Endometrial microvascular endothelial cells (primary cell): ENCODE measurements around the gene GPX8. TPM values are rescaled to one million over a fixed set of nuclear protein-coding genes. Genes with fewer than 3 reads are reported as not detected.

ENCODE experiments used
- in situ Hi-C: cut with HindIII; loops from 2 replicates; pipeline ENCODE4 v1.10.0; 2017; ENCODE audit warnings: low sequenced_read_pairs, low pct_unique_long_range_greater_than_20kb; ENCODE audit errors: inconsistent ontology term
- total RNA-seq: library from RNA; depleted of rRNA; stranded (reverse); fragments of >200 nt; gene quantifications from one replicate; pipeline ENCODE4 v1.2.3, GENCODE V29; 2015; ENCODE audit errors: inconsistent ontology term

The GPX8 gene
- total RNA-seq, 1 donor from 2014 or later, result 70.5 TPM

DNA sequence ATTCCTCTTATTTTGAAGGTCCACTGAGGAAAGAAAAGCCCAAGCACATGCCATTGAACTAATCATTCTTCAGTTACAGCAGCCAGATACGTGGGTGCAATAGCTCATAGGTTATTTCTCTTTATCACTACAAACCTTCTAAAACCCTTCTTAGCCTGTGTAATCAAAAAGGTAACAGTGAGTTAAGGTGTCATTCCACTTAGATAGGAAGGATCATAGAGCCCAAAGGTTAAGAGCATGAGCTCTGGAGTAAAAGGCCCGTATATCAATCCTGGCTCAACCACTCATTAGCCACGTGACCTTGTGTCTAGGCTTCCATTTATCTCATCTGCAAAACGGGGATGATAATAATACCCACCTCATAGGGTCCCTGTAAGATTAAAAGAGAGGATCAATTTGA is 2.7 kb downstream of the GPX8 start:
- in situ Hi-C loops, result no loop called here

DNA sequence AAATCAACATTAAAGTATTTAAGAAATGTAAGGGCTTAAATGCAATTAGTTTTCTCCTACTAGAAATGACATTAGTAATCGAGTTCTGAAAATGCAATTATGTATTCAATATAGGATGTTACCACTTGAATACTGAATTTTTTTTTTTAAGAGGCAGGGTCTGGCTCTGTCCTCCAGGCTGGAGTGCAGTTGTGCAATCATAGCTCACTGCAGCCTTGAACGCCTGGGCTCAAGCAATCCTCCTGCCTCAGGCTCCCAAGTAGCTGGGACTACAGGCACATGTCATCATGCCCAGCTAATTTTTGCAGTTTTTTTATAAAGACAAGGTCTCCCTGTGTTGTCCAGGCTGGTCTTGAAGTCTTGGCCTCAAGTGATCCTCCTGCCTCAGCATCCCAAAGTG is 11.5 kb downstream of the GPX8 start:
- in situ Hi-C loops, result no loop called here

- in situ Hi-C loops, result no loop called here
Measured at GRCh38 chr5:55172051-55172899, 12.3 kb downstream of the GPX8 start.

GRCh38 chr5:55172937-55173686 is 13.1 kb downstream of the GPX8 start, which contains the start of gene CDC20B:
Gene CDC20B, minus strand, starts transcription at chr5:55173177. Its CDS starts 177 bp downstream, at chr5:55173000.
- in situ Hi-C loops, result no loop called here

GRCh38 chr5:55173687-55174230 is 13.8 kb downstream of the GPX8 start:
- in situ Hi-C loops, result no loop called here

DNA sequence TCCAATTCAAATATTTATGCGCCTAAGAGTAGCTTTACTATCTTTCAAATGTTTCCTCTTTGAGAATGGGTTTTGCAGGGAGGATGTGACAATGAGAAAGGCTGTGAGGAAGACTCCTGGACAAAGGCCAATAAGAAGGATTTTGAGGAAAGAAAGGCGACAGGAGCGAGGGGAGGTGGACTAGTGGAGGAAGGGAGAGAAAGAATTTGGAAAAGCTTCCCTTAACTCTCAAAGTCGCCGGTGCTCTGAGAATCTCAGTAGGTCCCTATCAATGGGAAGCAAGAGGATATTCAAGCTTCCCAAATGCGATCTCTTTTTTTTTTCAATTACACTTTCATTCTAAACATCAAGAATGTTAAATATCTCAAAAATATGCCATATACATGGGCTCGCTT is 15.8 kb downstream of the GPX8 start:
- in situ Hi-C loops, result no loop called here

DNA sequence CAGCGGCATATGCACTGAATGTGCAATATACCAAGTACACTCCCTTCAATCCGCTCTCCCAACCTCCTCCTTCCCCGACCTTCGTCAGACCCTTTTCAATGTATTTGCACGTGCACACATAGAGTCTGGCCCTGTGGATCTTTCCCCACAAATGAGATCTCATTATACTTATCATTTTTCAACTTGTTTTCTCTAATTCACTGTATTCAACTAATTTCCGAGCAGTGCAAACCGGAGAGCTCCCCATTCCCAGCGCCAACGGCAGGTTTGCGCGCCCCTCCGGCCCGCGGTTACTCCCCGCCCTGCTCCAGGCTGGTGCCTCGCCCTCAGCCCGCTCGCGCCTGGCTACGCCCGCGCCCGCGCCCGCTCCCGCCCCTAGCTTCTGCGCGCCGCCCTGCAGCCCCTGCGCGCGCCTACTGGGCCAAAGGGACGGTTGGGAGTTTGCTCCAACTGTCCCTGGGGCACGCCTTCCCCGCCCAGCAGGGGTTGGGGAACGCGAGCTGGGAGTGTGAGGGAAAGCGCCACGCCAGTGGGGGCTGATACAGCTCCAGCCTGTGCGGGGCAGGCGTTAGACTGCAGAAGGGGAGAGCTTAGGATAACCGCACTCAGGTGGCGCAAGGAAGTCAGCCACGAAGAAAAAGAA is 16.3 kb downstream of the GPX8 start:
- in situ Hi-C loops, result no loop called here

- in situ Hi-C loops, result no loop called here
Measured at GRCh38 chr5:55177078-55177477, 17.1 kb downstream of the GPX8 start.

GRCh38 chr5:55180016-55180415 is 20.0 kb downstream of the GPX8 start:
- in situ Hi-C loops, result loop anchor here (10.0 kb wide), 1 partner anchor 55 kb away; the partner anchor contains the start of gene CCNO

- in situ Hi-C loops, result loop anchor here (10.0 kb wide), 1 partner anchor 47 kb away; the partner anchor contains the start of gene CCNO
Measured at GRCh38 chr5:55187370-55187769, 27.4 kb downstream of the GPX8 start.

DNA sequence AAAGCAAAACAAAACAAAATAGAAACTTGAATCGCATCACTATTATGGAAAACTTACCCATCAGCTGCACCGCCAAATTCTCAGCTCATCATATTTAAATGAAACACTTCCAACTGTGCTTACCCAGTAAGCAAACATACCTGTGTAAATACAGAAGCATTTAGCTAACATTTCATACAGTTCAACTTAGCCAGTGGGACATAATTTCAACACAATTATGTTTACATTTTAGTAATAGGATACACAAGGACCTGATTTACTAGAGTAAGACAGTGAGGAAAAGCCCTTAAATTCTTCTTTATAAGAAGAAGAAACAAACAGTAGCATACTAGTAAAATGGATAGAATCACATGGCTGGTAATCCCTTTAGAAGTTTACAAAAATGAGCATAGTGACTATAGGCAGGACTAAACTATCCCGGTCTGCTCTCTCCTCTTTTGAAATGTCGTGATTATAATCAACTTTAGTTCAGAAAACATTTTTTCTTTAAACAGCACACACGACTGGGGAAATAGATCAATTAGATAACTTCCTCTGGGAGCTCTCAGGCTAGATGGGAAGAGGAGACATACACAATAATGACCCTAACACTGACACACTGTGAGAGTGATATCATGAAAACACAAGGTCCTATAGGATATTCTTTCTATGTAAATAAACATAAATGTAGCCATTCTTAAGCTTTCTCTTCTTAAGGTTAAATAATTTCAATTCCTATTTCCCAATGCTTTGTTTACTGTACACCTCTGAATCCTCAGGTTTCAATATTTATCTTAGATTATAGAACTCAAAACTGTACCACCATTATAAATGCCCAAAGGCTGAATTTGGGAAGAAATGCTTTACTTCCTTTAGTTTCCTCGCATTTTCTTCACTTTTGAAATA is 28.9 kb downstream of the GPX8 start:
- in situ Hi-C loops, result loop anchor here (10.0 kb wide), 1 partner anchor 46 kb away; the partner anchor contains the start of gene CCNO

DNA sequence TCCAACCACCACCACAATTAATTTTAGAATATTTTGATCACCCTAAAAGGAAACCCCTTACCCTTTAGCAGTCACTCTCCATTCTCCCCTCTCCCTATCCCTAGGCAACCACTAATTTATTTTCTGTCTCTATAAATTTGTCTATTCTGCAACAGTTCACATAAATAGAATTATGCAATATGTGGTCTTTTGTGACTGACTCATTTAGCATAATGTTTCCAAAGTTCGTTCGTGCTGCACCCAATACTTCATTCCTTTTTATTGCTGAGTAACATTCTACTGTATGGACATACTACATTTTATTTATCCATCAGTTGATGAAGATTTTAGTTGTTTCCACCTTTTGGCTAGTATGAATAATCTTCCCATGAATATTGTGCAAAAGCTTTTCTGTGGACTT is 31.2 kb downstream of the GPX8 start:
- in situ Hi-C loops, result no loop called here

- in situ Hi-C loops, result no loop called here
Measured at GRCh38 chr5:55205001-55205400, 45.0 kb downstream of the GPX8 start.

- in situ Hi-C loops, result no loop called here
Measured at GRCh38 chr5:55211184-55211874, 51.4 kb downstream of the GPX8 start.
